NCI-H1694 (cell line): ENCODE data around the gene HGFAC.

Experiments
- DNase-seq: peaks from one replicate; lab custom pipeline; 2025; lab: John Stamatoyannopoulos, UW

The HGFAC gene

GRCh38 chr4:3486541-3487540, 45.1 kb downstream of the HGFAC start:
- no peak for DNase-seq

- DNase-seq, result no peak
Measured at GRCh38 chr4:3487861-3488260, 46.1 kb downstream of the HGFAC start.

- DNase-seq, result no peak
Measured at GRCh38 chr4:3488820-3489219, 47.1 kb downstream of the HGFAC start.

- no peak for DNase-seq
Measured at GRCh38 chr4:3489451-3489962, 47.7 kb downstream of the HGFAC start.

GRCh38 chr4:3491681-3492405, 50.1 kb downstream of the HGFAC start:
- no peak for DNase-seq

- DNase-seq, result no peak
Measured at GRCh38 chr4:3492741-3493719, 51.3 kb downstream of the HGFAC start.

GRCh38 chr4:3493720-3494461, 52.1 kb downstream of the HGFAC start:
- no peak for DNase-seq

- no peak for DNase-seq
Measured at GRCh38 chr4:3494462-3494871, 52.7 kb downstream of the HGFAC start.

GRCh38 chr4:3495204-3495975, 53.6 kb downstream of the HGFAC start:
- DNase-seq, result no peak

GRCh38 chr4:3496021-3496420, 54.3 kb downstream of the HGFAC start:
- no peak for DNase-seq

- no peak for DNase-seq
Measured at GRCh38 chr4:3497095-3497494, 55.3 kb downstream of the HGFAC start.

GRCh38 chr4:3497523-3498389, 56.0 kb downstream of the HGFAC start:
- DNase-seq, result no peak

- no peak for DNase-seq
Measured at GRCh38 chr4:3498407-3498806, 56.6 kb downstream of the HGFAC start.
